Neural cell (in vitro differentiated cells): ENCODE data around the gene WDR82.

Source experiments
- POLR2AphosphoS5 ChIP-seq: IDR thresholded peaks from 2 replicates; pipeline ENCODE4 v1.6.1; 2012
- SMC3 ChIP-seq: fragments of 450-650 bp; conservative IDR thresholded peaks from 2 replicates; pipeline ENCODE4 v1.6.1; 2014; ENCODE audit warnings: antibody characterized with exemption, mild to moderate bottlenecking, moderate library complexity; ENCODE audit not compliant: poor library complexity
- TF ChIP-seq, protein P1 (sequence below): fragments of 450-650 bp; IDR thresholded peaks from 2 replicates; pipeline ENCODE4 v1.5.1; 2014; ENCODE audit warnings: antibody characterized with exemption, mild to moderate bottlenecking, moderate library complexity; ENCODE audit not compliant: poor library complexity, severe bottlenecking

DNA sequence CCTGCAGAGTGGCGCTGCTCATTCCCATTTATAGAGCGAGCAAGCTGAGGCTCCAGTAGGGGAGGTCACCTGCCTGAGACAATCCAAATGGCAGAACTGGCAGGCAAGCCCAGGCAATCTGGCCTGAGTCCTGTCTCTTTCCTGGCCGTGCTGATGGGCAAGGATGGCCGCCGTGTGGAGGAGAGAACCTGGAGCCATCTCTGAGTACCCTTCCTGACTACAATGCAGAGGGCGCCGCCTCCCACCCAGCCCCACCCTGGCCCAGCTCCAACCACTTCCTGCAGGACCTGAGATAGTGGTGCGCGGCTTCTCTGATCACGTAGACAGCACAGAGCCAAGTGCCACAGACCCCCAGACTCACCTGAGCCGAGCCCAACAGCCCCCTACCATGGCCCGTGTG is 60.0 kb downstream of the WDR82 start:
- no peak for TF ChIP-seq POLR2AphosphoS5
- TF ChIP-seq, protein P1, sequence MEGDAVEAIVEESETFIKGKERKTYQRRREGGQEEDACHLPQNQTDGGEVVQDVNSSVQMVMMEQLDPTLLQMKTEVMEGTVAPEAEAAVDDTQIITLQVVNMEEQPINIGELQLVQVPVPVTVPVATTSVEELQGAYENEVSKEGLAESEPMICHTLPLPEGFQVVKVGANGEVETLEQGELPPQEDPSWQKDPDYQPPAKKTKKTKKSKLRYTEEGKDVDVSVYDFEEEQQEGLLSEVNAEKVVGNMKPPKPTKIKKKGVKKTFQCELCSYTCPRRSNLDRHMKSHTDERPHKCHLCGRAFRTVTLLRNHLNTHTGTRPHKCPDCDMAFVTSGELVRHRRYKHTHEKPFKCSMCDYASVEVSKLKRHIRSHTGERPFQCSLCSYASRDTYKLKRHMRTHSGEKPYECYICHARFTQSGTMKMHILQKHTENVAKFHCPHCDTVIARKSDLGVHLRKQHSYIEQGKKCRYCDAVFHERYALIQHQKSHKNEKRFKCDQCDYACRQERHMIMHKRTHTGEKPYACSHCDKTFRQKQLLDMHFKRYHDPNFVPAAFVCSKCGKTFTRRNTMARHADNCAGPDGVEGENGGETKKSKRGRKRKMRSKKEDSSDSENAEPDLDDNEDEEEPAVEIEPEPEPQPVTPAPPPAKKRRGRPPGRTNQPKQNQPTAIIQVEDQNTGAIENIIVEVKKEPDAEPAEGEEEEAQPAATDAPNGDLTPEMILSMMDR, result no peak
- TF ChIP-seq SMC3, result no peak
